Gastrocnemius medialis (tissue), 4 donors: ENCODE data around the gene S100PBP. TPM values are rescaled to one million over a fixed set of nuclear protein-coding genes. Genes with fewer than 3 reads are reported as not detected.
"Not testable (repeated sequence)": the region's sequence is repeated elsewhere in the genome, so short reads cannot be mapped to it uniquely, and the experiment has no call there.

Experiments
- ATAC-seq, 2 donors: fragments of 150-250 bp; one replicate each; pipeline ENCODE4 v1.9.1; 2016
- DNase-seq, 2 donors: peaks; one replicate each; pipeline ENCODE4 v3.0.0-alpha.2; 2019
- H3K27ac ChIP-seq, 4 donors: fragments of 200-600 bp; sonication (generic); 1 replicate in 1 of 4; 2 replicates in 3 of 4; pipeline ENCODE4 v1.5.1; 2016 to 2018; ENCODE audit warnings: mild to moderate bottlenecking in 2 of 4, moderate library complexity in 1 of 4
- H3K27me3 ChIP-seq, 3 donors: fragments of 200-600 bp; sonication (generic) in 2 of 3; 1 replicate in 1 of 3; 2 replicates in 2 of 3; pipeline versions ENCODE4 v1.5.1 to v1.6.0; 2016 to 2019; ENCODE audit warnings: mild to moderate bottlenecking in 1 of 3, moderate library complexity in 1 of 3
- H3K36me3 ChIP-seq, 2 donors: fragments of 200-600 bp; sonication (generic) in 1 of 2; one replicate each; pipeline ENCODE4 v1.5.1; 2017 to 2018
- H3K4me1 ChIP-seq, 2 donors: fragments of 200-600 bp; sonication (generic) in 1 of 2; one replicate each; pipeline ENCODE4 v1.5.1; 2016 to 2017; ENCODE audit warnings: mild to moderate bottlenecking in 2 of 2
- H3K4me3 ChIP-seq, 4 donors: fragments of 200-600 bp; sonication (generic) in 3 of 4; 1 replicate in 1 of 4; 2 replicates in 3 of 4; pipeline ENCODE4 v1.5.1; 2016 to 2019; ENCODE audit warnings: mild to moderate bottlenecking in 2 of 4
- H3K9me3 ChIP-seq, 3 donors: fragments of 200-600 bp; sonication (generic) in 2 of 3; 1 replicate in 1 of 3; 2 replicates in 2 of 3; pipeline ENCODE4 v1.5.1; 2016 to 2019
- POLR2A ChIP-seq, 2 donors: fragments of 450-650 bp; IDR thresholded peaks; one replicate each; pipeline ENCODE4 v1.6.1; 2017; ENCODE audit warnings: antibody characterized with exemption in 2 of 2, mild to moderate bottlenecking in 2 of 2, moderate library complexity in 2 of 2
- in situ Hi-C, 4 donors: fragments of 200-750 bp; cut with MboI; loops; one replicate each; pipeline versions ENCODE4 v1.15.0 to v1.8.0; 2017; ENCODE audit warnings: low sequenced_read_pairs in 4 of 4
- intact Hi-C: fragments of 100-400 bp; cut with DNase I; formaldehyde crosslinking; loops from one replicate; pipeline ENCODE4 v1.15.1; 2023; ENCODE audit warnings: low total_unique reads
- total RNA-seq, 4 donors: library from RNA; depleted of rRNA; stranded (reverse); fragments of >200 nt; gene quantifications; one replicate each; pipeline versions ENCODE4 v1.1.0 to v1.2.3, GENCODE V29; 2016
- TF ChIP-seq, protein P1 (sequence below), 5 experiments: fragments of 450-650 bp in 3 of 5; fragments of 200-600 bp in 2 of 5; sonication (generic) in 2 of 5; IDR thresholded peaks in 4 of 5; conservative IDR thresholded peaks in 1 of 5; 1 replicate in 4 of 5; 2 replicates in 1 of 5; pipeline ENCODE4 v1.5.1; 2016 to 2019; ENCODE audit warnings: antibody characterized with exemption in 5 of 5, mild to moderate bottlenecking in 3 of 5, moderate library complexity in 3 of 5

The S100PBP gene
- total RNA-seq, 4 donors from 2014 or later, result 4.9 to 11.5 (median 9.9) TPM

- Histone ChIP-seq H3K27me3 (no peaks in the 10 kb centered on the region), H3K27ac (no peak overlapping the region), H3K9me3 (no peaks in the 10 kb centered on the region), H3K4me3 (no peak overlapping the region), H3K4me1 (no peaks in the 10 kb centered on the region), H3K36me3 (peaks cover 0 to 56% of the 10 kb centered on the region in 2 donors)
- TF ChIP-seq POLR2A (IDR thresholded peaks at IDR 0.05), result no peak
- intact Hi-C loops, result no loop called here
- no peak for ATAC-seq
- in situ Hi-C loops, result no loop called here
- DNase-seq, result no peak
Measured at GRCh38 chr1:32798191-32798590, 19.3 kb upstream of the S100PBP start.

DNA sequence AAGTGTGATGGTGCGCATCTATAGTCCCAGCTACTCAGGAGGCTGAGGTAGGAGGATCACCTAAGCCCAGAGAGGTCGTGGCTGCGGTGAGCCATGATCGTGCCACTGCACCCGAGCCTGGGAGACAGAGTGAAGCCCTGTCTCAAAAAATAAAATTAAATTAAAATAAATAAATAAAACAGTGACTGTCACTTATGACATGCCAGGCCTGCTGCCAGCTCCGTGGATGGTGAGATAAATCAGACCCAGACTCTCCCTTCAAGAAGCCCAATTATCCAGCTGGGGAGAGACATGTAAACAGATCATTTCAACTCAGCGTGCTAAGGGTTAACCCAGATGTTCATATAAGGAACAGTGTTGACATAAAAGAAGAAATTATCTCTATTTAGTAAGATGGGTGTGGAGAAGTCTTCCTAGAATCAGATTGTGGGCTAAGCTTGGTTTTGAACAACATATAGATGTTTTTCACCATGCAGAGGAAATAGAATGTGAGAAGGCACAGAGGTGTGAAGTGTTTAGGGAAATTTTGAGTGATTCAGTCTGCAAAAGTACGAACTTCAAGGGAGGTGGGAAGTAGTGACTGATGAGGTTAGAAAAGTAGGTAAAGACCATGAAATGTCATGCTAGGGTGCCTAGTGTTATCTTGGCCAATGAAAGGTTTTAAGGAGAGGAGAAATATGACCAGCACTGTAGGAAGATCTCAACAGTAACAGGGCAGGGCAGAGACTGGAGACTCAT is 18.6 kb upstream of the S100PBP start:
- DNase-seq (no peak), ATAC-seq (no peak)
- no peak overlapping the region for H3K27ac ChIP-seq
- no peaks in the 10 kb centered on the region for H3K27me3 ChIP-seq
- no peaks in the 10 kb centered on the region for H3K9me3 ChIP-seq
- TF ChIP-seq, protein P1, sequence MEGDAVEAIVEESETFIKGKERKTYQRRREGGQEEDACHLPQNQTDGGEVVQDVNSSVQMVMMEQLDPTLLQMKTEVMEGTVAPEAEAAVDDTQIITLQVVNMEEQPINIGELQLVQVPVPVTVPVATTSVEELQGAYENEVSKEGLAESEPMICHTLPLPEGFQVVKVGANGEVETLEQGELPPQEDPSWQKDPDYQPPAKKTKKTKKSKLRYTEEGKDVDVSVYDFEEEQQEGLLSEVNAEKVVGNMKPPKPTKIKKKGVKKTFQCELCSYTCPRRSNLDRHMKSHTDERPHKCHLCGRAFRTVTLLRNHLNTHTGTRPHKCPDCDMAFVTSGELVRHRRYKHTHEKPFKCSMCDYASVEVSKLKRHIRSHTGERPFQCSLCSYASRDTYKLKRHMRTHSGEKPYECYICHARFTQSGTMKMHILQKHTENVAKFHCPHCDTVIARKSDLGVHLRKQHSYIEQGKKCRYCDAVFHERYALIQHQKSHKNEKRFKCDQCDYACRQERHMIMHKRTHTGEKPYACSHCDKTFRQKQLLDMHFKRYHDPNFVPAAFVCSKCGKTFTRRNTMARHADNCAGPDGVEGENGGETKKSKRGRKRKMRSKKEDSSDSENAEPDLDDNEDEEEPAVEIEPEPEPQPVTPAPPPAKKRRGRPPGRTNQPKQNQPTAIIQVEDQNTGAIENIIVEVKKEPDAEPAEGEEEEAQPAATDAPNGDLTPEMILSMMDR (IDR thresholded peaks at IDR 0.05 in 4 of 5, conservative IDR thresholded peaks at IDR 0.05 in 1 of 5), result no peak
- no peak for TF ChIP-seq POLR2A (IDR thresholded peaks at IDR 0.05)
- in situ Hi-C loops, result no loop called here
- H3K36me3 ChIP-seq, result peaks cover 0 to 58% of the 10 kb centered on the region in 2 donors
- no peak overlapping the region for H3K4me3 ChIP-seq
- intact Hi-C loops, result no loop called here
- H3K4me1 ChIP-seq, result no peaks in the 10 kb centered on the region

DNA sequence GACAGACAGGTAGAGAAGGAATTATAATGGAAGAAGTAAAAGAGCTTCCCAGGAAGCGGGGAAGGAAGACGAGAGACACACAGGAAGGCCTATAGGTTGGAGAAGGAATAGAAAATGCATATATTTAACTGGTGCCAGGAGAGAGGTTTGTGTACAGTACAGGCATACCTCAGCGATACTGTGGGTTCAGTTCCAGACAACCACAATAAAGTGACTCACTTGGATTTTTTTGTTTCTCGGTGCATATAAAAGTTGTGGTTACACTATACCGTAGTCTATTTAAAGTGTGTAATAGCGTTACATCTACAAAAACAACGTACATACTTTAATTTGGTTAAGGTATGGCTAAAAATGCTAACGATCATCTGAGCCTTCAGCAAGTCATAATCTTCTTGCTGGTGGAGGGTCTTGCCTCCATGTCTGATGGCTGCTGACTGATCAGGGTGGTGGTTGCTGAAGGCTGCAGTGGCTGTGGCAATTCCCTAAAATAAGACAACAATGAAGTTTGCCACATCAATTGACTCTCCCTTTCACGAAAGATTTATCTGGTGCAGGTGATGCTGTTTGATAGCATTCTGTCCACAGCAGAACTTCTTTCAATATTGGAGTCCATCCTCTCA is 16.2 kb upstream of the S100PBP start:
- H3K4me1 ChIP-seq, result no peaks in the 10 kb centered on the region
- no peak for DNase-seq
- in situ Hi-C loops (no loop called here), intact Hi-C loops (no loop called here)
- H3K27ac ChIP-seq, result no peak overlapping the region
- no peak overlapping the region for H3K4me3 ChIP-seq
- H3K36me3 ChIP-seq, result peaks cover 0 to 47% of the 10 kb centered on the region in 2 donors
- TF ChIP-seq, protein P1 (IDR thresholded peaks at IDR 0.05 in 4 of 5, conservative IDR thresholded peaks at IDR 0.05 in 1 of 5), result no peak
- TF ChIP-seq POLR2A (IDR thresholded peaks at IDR 0.05), result no peak
- H3K27me3 ChIP-seq, result no peaks in the 10 kb centered on the region
- no peak for ATAC-seq
- H3K9me3 ChIP-seq, result no peaks in the 10 kb centered on the region

- H3K36me3 ChIP-seq, result peaks cover 0 to 52% of the 10 kb centered on the region in 2 donors
- H3K27me3 ChIP-seq, DNase-seq, H3K4me3 ChIP-seq, intact Hi-C loops, ATAC-seq, H3K9me3 ChIP-seq, H3K4me1 ChIP-seq, H3K27ac ChIP-seq, in situ Hi-C loops: not testable (repeated sequence)
Measured at GRCh38 chr1:32804460-32804859, 13.0 kb upstream of the S100PBP start.

- H3K36me3 ChIP-seq, result peaks cover 0 to 60% of the 10 kb centered on the region in 2 donors
- no peaks in the 10 kb centered on the region for H3K4me1 ChIP-seq
- H3K9me3 ChIP-seq, result no peaks in the 10 kb centered on the region
- H3K27me3 ChIP-seq, result no peaks in the 10 kb centered on the region
- intact Hi-C loops, result no loop called here
- no peak overlapping the region for H3K27ac ChIP-seq
- TF ChIP-seq POLR2A (IDR thresholded peaks at IDR 0.05), result no peak
- TF ChIP-seq, protein P1 (IDR thresholded peaks at IDR 0.05 in 4 of 5, conservative IDR thresholded peaks at IDR 0.05 in 1 of 5), result no peak
- in situ Hi-C loops, result no loop called here
- DNase-seq (no peak), ATAC-seq (no peak)
- no peak overlapping the region for H3K4me3 ChIP-seq
Measured at GRCh38 chr1:32806290-32806689, 11.2 kb upstream of the S100PBP start.
